Fibroblast of lung (primary cell): ENCODE measurements around the gene USH1G. TPM values are rescaled to one million over a fixed set of nuclear protein-coding genes. Genes with fewer than 3 reads are reported as not detected.
A peak's percentile ranks its signal among the peaks of the same experiment; 100 is the strongest.

Experiments
- DNase-seq, 2 donors: peaks; one replicate each; pipeline versions ENCODE4 v3.0.0 to v3.0.0-alpha.2; 2010; ENCODE audit warnings: low read depth in 2 of 2
- H2AFZ ChIP-seq: 2 replicates; pipeline ENCODE4 v1.5.1; 2012; ENCODE audit warnings: low read length, control low read depth, inconsistent platforms
- H3K27ac ChIP-seq: 2 replicates; pipeline ENCODE4 v1.5.1; 2011; ENCODE audit warnings: low read length, control low read depth; ENCODE audit not compliant: insufficient read depth
- H3K27me3 ChIP-seq: 2 replicates; pipeline ENCODE4 v1.5.1; 2011; ENCODE audit warnings: mild to moderate bottlenecking, low read length; ENCODE audit not compliant: control insufficient read depth, insufficient read depth
- H3K36me3 ChIP-seq: 2 replicates; pipeline ENCODE4 v1.5.1; 2011; ENCODE audit warnings: low read length; ENCODE audit not compliant: control insufficient read depth, insufficient read depth
- H3K4me1 ChIP-seq: 2 replicates; pipeline ENCODE4 v1.5.1; 2011; ENCODE audit warnings: low read length; ENCODE audit not compliant: control insufficient read depth, insufficient read depth; ENCODE audit errors: extremely low read depth
- H3K4me2 ChIP-seq: 2 replicates; pipeline ENCODE4 v1.5.1; 2011; ENCODE audit warnings: low read length, control low read depth; ENCODE audit not compliant: insufficient read depth; ENCODE audit errors: extremely low read depth
- H3K4me3 ChIP-seq, 4 experiments: fragments of 200-600 bp in 1 of 4; sonication (generic) in 1 of 4; replicated peaks in 1 of 4; 2 replicates each; pipeline ENCODE4 v1.5.1; 2011 to 2016; ENCODE audit warnings: low read length in 4 of 4, low read depth in 3 of 4, mild to moderate bottlenecking in 3 of 4, control low read depth in 2 of 4, inconsistent platforms in 1 of 4, mixed read lengths in 1 of 4; ENCODE audit not compliant: insufficient read depth in 1 of 4; ENCODE audit errors: control extremely low read depth in 1 of 4
- H3K79me2 ChIP-seq: 2 replicates; pipeline ENCODE4 v1.5.1; 2012; ENCODE audit warnings: mild to moderate bottlenecking, low read length, inconsistent platforms; ENCODE audit not compliant: control insufficient read depth, insufficient read depth
- H3K9ac ChIP-seq: 2 replicates; pipeline ENCODE4 v1.5.1; 2011; ENCODE audit warnings: mild to moderate bottlenecking, low read length, control low read depth; ENCODE audit not compliant: insufficient read depth
- H3K9me3 ChIP-seq: 2 replicates; pipeline ENCODE4 v1.5.1; 2012; ENCODE audit warnings: low read depth, low read length; ENCODE audit not compliant: control insufficient read depth, insufficient read depth
- H4K20me1 ChIP-seq: 2 replicates; pipeline ENCODE4 v1.5.1; 2011; ENCODE audit warnings: low read length; ENCODE audit not compliant: control insufficient read depth, insufficient read depth; ENCODE audit errors: extremely low read depth
- CTCF ChIP-seq, 2 donors: IDR thresholded peaks in 1 of 2; conservative IDR thresholded peaks in 1 of 2; 1 replicate in 1 of 2; 2 replicates in 1 of 2; pipeline ENCODE4 v1.5.1; 2011 to 2012; ENCODE audit warnings: low read length in 2 of 2, control low read depth in 1 of 2, inconsistent platforms in 1 of 2, low read depth in 1 of 2, mild to moderate bottlenecking in 1 of 2
- EZH2 ChIP-seq: IDR thresholded peaks from 2 replicates; pipeline ENCODE4 v1.5.1; 2012; ENCODE audit warnings: low read length, control low read depth, mild to moderate bottlenecking; ENCODE audit errors: missing control alignments
- polyA plus RNA-seq, 2 donors: library from polyadenylated mRNA; depleted of rRNA in 1 of 2; stranded (reverse) in 1 of 2; unstranded in 1 of 2; fragments of >200 nt; gene quantifications; 2 replicates each; pipeline ENCODE4 v1.2.1, GENCODE V29; 2011 to 2012; ENCODE audit warnings: missing spikeins in 1 of 2
- total RNA-seq: library from RNA; depleted of rRNA; stranded (reverse); fragments of >200 nt; gene quantifications from 2 replicates; pipeline ENCODE4 v1.2.1, GENCODE V29; 2014

Gene USH1G
- total and polyA plus RNA-seq, 2 donors (not counting 1 experiment from before 2014, with no cell fraction given): not detected

GRCh38 chr17:74877592-74878548, 45.2 kb downstream of the USH1G start:
- Histone ChIP-seq H3K27me3 (peaks cover 14% of the 10 kb centered on the region), H3K4me3 (no peak overlapping the region), H3K9ac (no peak overlapping the region), H4K20me1 (no peaks in the 10 kb centered on the region), H3K36me3 (no peaks in the 10 kb centered on the region), H3K4me2 (no peak overlapping the region), H3K4me1 (no peaks in the 10 kb centered on the region), H3K27ac (no peak overlapping the region), H2AFZ (no peak overlapping the region), H3K9me3 (no peaks in the 10 kb centered on the region), H3K79me2 (no peaks in the 10 kb centered on the region)
- DNase-seq: no peak
- no peak for TF ChIP-seq CTCF (conservative IDR thresholded peaks at IDR 0.05 in 1 of 2, IDR thresholded peaks at IDR 0.05 in 1 of 2; ENCODE audit: low read depth in 1 of 2, low read length in 2 of 2)
- no peak for TF ChIP-seq EZH2

- no peak overlapping the region for H3K4me2 ChIP-seq
- H4K20me1 ChIP-seq: no peaks in the 10 kb centered on the region
- no peak for DNase-seq
- TF ChIP-seq CTCF (conservative IDR thresholded peaks at IDR 0.05 in 1 of 2, IDR thresholded peaks at IDR 0.05 in 1 of 2; ENCODE audit: low read depth in 1 of 2, low read length in 2 of 2) (no peak), EZH2 (no peak)
- H3K9ac ChIP-seq: no peak overlapping the region
- H3K79me2 ChIP-seq: no peaks in the 10 kb centered on the region
- H3K9me3 ChIP-seq: no peaks in the 10 kb centered on the region
- H3K27me3 ChIP-seq: peaks cover 6% of the 10 kb centered on the region
- H3K36me3 ChIP-seq: no peaks in the 10 kb centered on the region
- H3K4me3 ChIP-seq: no peak overlapping the region
- H2AFZ ChIP-seq: peak overlapping the region; percentile 12
- H3K27ac ChIP-seq: no peak overlapping the region
- peaks cover 4% of the 10 kb centered on the region for H3K4me1 ChIP-seq
Measured at GRCh38 chr17:74875977-74876593, 47.0 kb downstream of the USH1G start.

- Histone ChIP-seq H3K36me3 (no peaks in the 10 kb centered on the region), H3K4me1 (peaks cover 7% of the 10 kb centered on the region), H3K4me2 (no peak overlapping the region), H3K4me3 (no peak overlapping the region), H3K9ac (no peak overlapping the region), H4K20me1 (no peaks in the 10 kb centered on the region), H3K27me3 (peaks cover 4% of the 10 kb centered on the region), H3K79me2 (no peaks in the 10 kb centered on the region), H3K9me3 (no peaks in the 10 kb centered on the region), H2AFZ (peak overlapping the region; percentile 12), H3K27ac (no peak overlapping the region)
- DNase-seq: no peak
- TF ChIP-seq EZH2 (no peak), CTCF (conservative IDR thresholded peaks at IDR 0.05 in 1 of 2, IDR thresholded peaks at IDR 0.05 in 1 of 2; ENCODE audit: low read depth in 1 of 2, low read length in 2 of 2) (no peak)
Measured at GRCh38 chr17:74875155-74875976, 47.7 kb downstream of the USH1G start.
